ENCODE data around the gene DLG2. TPM values are rescaled to one million over a fixed set of nuclear protein-coding genes. Genes with fewer than 3 reads are reported as not detected.

Gene DLG2
- polyA plus RNA-seq, 3 donors = 0.24 to 0.39 TPM; not detected in 1

DNA sequence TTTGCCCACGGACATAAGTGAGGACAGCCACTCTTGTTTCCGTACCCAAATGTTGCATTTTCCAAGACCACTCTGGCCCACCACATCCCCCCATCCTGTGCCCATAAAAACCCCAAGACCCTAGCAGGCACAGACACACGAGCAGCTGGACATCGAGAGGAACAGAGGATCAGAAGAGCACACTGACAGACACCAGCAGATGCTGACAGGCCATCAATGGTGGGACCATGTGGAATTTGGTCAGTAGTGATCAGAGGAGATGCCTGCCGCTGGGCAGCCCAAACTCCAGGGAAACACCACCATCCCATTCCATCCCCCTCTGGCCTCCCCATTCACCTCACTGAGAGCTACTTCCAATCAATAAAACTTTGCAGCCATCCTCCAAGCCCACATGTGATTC is 87.0 kb downstream of the DLG2 start:
- H4K20me1 ChIP-seq (ENCODE audit: insufficient read depth, low read length) = no peaks in the 10 kb centered on the region
- H3K4me2 ChIP-seq (replicated peaks; ENCODE audit: extremely low read depth, low read length, poor library complexity, severe bottlenecking) = no peak overlapping the region
- H3K4me1 Mint-ChIP-seq = no peaks in the 10 kb centered on the region
- TF ChIP-seq, protein P1, sequence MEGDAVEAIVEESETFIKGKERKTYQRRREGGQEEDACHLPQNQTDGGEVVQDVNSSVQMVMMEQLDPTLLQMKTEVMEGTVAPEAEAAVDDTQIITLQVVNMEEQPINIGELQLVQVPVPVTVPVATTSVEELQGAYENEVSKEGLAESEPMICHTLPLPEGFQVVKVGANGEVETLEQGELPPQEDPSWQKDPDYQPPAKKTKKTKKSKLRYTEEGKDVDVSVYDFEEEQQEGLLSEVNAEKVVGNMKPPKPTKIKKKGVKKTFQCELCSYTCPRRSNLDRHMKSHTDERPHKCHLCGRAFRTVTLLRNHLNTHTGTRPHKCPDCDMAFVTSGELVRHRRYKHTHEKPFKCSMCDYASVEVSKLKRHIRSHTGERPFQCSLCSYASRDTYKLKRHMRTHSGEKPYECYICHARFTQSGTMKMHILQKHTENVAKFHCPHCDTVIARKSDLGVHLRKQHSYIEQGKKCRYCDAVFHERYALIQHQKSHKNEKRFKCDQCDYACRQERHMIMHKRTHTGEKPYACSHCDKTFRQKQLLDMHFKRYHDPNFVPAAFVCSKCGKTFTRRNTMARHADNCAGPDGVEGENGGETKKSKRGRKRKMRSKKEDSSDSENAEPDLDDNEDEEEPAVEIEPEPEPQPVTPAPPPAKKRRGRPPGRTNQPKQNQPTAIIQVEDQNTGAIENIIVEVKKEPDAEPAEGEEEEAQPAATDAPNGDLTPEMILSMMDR (IDR thresholded peaks at IDR 0.05) = no peak
- DNase-seq = no peak
- no peak overlapping the region for H3K27ac ChIP-seq (ENCODE audit: low read depth in 1 of 2, low read length in 2 of 2)
- no peaks in the 10 kb centered on the region for H3K36me3 ChIP-seq (replicated peaks in 1 of 2; ENCODE audit: control insufficient read depth in 1 of 2, insufficient read depth in 2 of 2, low read length in 2 of 2)
- peaks cover 9 to 23% (median 14%) of the 10 kb centered on the region in 7 donors for H3K9me3 Mint-ChIP-seq
- WGBS (ENCODE audit: insufficient coverage) = 80% methylated on average over 1 of the region's 5 CpGs
- no peaks in the 10 kb centered on the region for H3K4me1 ChIP-seq (ENCODE audit: control insufficient read depth in 1 of 2, insufficient read depth in 2 of 2, low read length in 2 of 2)
- H3K9me3 ChIP-seq (replicated peaks in 1 of 2; ENCODE audit: control insufficient read depth in 1 of 2, insufficient read depth in 1 of 2, low read length in 2 of 2) = peaks cover 14 to 22% of the 10 kb centered on the region in 2 donors
- no peaks in the 10 kb centered on the region for H3K36me3 Mint-ChIP-seq
- H3K27me3 Mint-ChIP-seq (ENCODE audit: low read depth in 3 of 3) = peaks cover 0 to 2% (median 0%) of the 10 kb centered on the region in 3 donors
- H3K79me2 ChIP-seq (ENCODE audit: insufficient read depth, low read length) = no peaks in the 10 kb centered on the region
- H3K4me3 Mint-ChIP-seq = no peak overlapping the region
- H3K27me3 ChIP-seq (ENCODE audit: control insufficient read depth in 2 of 2, insufficient read depth in 2 of 2, low read length in 2 of 2) = no peaks in the 10 kb centered on the region
- H2AFZ ChIP-seq (ENCODE audit: insufficient read depth, low read depth, low read length, poor library complexity, severe bottlenecking) = no peak overlapping the region
- intact Hi-C loops (cut with micrococcal nuclease) = no loop called here
- peak overlapping the region in 2 of 7 donors; percentile 21 to 35 for H3K27ac Mint-ChIP-seq
- no peak overlapping the region for H3K9ac ChIP-seq (ENCODE audit: insufficient read depth, low read length, poor library complexity, severe bottlenecking)
- no peak overlapping the region for H3K4me3 ChIP-seq (replicated peaks in 1 of 3; ENCODE audit: low read depth in 2 of 3, low read length in 3 of 3)

DNA sequence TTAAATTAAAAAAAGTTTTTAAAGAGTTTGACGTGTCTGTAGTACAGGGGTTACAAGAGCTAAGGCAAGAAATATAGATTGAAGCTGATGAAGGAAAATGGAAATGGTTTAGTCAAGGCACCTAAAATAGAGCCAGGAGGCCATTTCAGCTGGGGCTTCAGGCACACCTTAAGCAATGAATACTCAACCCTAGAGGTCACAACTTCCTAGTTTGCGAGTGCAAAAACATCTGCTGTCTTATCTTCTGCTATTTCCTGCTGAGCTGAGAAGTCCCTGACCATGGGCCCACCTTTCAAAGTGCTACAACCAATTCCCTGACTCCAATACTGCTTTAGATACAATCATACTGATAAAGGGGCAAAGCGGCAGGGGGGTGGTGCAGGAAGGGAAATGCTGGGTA is 87.4 kb downstream of the DLG2 start:
- TF ChIP-seq, protein P1 (IDR thresholded peaks at IDR 0.05) = no peak
- Mint-ChIP-seq H3K4me3 (no peak overlapping the region), H3K27ac (no peak overlapping the region), H3K27me3 (ENCODE audit: low read depth in 3 of 3) (peaks cover 0 to 2% (median 0%) of the 10 kb centered on the region in 3 donors), H3K9me3 (peaks cover 13 to 24% (median 16%) of the 10 kb centered on the region in 7 donors), H3K36me3 (no peaks in the 10 kb centered on the region), H3K4me1 (no peaks in the 10 kb centered on the region)
- intact Hi-C loops (cut with micrococcal nuclease) = no loop called here
- Histone ChIP-seq H3K4me2 (replicated peaks; ENCODE audit: extremely low read depth, low read length, poor library complexity, severe bottlenecking) (no peak overlapping the region), H3K4me1 (ENCODE audit: control insufficient read depth in 1 of 2, insufficient read depth in 2 of 2, low read length in 2 of 2) (no peaks in the 10 kb centered on the region), H3K9ac (ENCODE audit: insufficient read depth, low read length, poor library complexity, severe bottlenecking) (no peak overlapping the region), H3K4me3 (replicated peaks in 1 of 3; ENCODE audit: low read depth in 2 of 3, low read length in 3 of 3) (no peak overlapping the region), H3K79me2 (ENCODE audit: insufficient read depth, low read length) (no peaks in the 10 kb centered on the region), H2AFZ (ENCODE audit: insufficient read depth, low read depth, low read length, poor library complexity, severe bottlenecking) (no peak overlapping the region), H3K36me3 (replicated peaks in 1 of 2; ENCODE audit: control insufficient read depth in 1 of 2, insufficient read depth in 2 of 2, low read length in 2 of 2) (no peaks in the 10 kb centered on the region), H3K27me3 (ENCODE audit: control insufficient read depth in 2 of 2, insufficient read depth in 2 of 2, low read length in 2 of 2) (no peaks in the 10 kb centered on the region), H4K20me1 (ENCODE audit: insufficient read depth, low read length) (no peaks in the 10 kb centered on the region), H3K27ac (ENCODE audit: low read depth in 1 of 2, low read length in 2 of 2) (no peak overlapping the region), H3K9me3 (replicated peaks in 1 of 2; ENCODE audit: control insufficient read depth in 1 of 2, insufficient read depth in 1 of 2, low read length in 2 of 2) (peaks cover 18 to 22% of the 10 kb centered on the region in 2 donors)
- DNase-seq = no peak
- no CpG with 5 or more reads among the region's 3 CpGs for WGBS (ENCODE audit: insufficient coverage)

Data from CD14-positive monocyte (primary cell).